ENCODE results near the gene SLC35C1.

- TF ChIP-seq, protein P1, sequence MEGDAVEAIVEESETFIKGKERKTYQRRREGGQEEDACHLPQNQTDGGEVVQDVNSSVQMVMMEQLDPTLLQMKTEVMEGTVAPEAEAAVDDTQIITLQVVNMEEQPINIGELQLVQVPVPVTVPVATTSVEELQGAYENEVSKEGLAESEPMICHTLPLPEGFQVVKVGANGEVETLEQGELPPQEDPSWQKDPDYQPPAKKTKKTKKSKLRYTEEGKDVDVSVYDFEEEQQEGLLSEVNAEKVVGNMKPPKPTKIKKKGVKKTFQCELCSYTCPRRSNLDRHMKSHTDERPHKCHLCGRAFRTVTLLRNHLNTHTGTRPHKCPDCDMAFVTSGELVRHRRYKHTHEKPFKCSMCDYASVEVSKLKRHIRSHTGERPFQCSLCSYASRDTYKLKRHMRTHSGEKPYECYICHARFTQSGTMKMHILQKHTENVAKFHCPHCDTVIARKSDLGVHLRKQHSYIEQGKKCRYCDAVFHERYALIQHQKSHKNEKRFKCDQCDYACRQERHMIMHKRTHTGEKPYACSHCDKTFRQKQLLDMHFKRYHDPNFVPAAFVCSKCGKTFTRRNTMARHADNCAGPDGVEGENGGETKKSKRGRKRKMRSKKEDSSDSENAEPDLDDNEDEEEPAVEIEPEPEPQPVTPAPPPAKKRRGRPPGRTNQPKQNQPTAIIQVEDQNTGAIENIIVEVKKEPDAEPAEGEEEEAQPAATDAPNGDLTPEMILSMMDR (IDR thresholded peaks at IDR 0.05): no peak
- no peak for TF ChIP-seq ZFX (IDR thresholded peaks at IDR 0.05; ENCODE audit: borderline replicate concordance)
Measured at GRCh38 chr11:45828996-45829395, 24.0 kb downstream of the SLC35C1 start.

Data from 22Rv1 (cell line).